ENCODE results near the gene TFCP2L1. TPM values are rescaled to one million over a fixed set of nuclear protein-coding genes. Genes with fewer than 3 reads are reported as not detected.

Gene TFCP2L1
- total and polyA plus RNA-seq, 2 experiments from 2014 or later: 0.94 to 6.4 TPM

GRCh38 chr2:121171625-121172119 is 113.3 kb downstream of the TFCP2L1 start (continued):
- TF ChIP-seq ZNF462 (CRISPR knock-in tag; IDR thresholded peaks at IDR 0.05): no peak
- no peak for TF ChIP-seq ETS1 (IDR thresholded peaks at IDR 0.05)
- no peak for TF ChIP-seq CTCF (conservative IDR thresholded peaks at IDR 0.05; ENCODE audit: low read depth in 2 of 2)
- TF ChIP-seq JUNB (IDR thresholded peaks at IDR 0.05; ENCODE audit: unreplicated experiment): no peak

- H3K79me2 ChIP-seq (replicated peaks; ENCODE audit: insufficient read depth): no peaks in the 10 kb centered on the region
- no peaks in the 10 kb centered on the region for H3K4me1 Mint-ChIP-seq
- no peaks in the 10 kb centered on the region for H3K36me3 ChIP-seq (ENCODE audit: insufficient read depth)
- H4K20me1 ChIP-seq (replicated peaks; ENCODE audit: insufficient read depth): no peaks in the 10 kb centered on the region
- H3K27ac Mint-ChIP-seq: no peak overlapping the region
- no peaks in the 10 kb centered on the region for H3K9me2 ChIP-seq (ENCODE audit: insufficient read depth)
- no peak overlapping the region for H3K4me3 Mint-ChIP-seq
- peaks cover 11% of the 10 kb centered on the region for H3K9me3 Mint-ChIP-seq
- H3K4me2 ChIP-seq: no peak overlapping the region
- no peaks in the 10 kb centered on the region for H3K36me3 Mint-ChIP-seq (ENCODE audit: low read depth)
- no peak for DNase-seq (ENCODE audit: low spot score)
- H3K4me3 ChIP-seq: no peak overlapping the region
- no peaks in the 10 kb centered on the region for H3K4me1 ChIP-seq (ENCODE audit: insufficient read depth)
- no peaks in the 10 kb centered on the region for H3F3A ChIP-seq (replicated peaks; ENCODE audit: low read depth)
- H3K27ac ChIP-seq (ENCODE audit: low read depth): no peak overlapping the region
- ATAC-seq: no peak
- H3K27me3 ChIP-seq (ENCODE audit: insufficient read depth): no peaks in the 10 kb centered on the region
- no peak overlapping the region for H2AFZ ChIP-seq
- H3K27me3 Mint-ChIP-seq (ENCODE audit: insufficient read depth, low read depth, poor library complexity): peaks cover 1% of the 10 kb centered on the region
- no peak for TF ChIP-seq NANOG (IDR thresholded peaks at IDR 0.05; ENCODE audit: borderline replicate concordance)
- TF ChIP-seq ZNF462 (CRISPR knock-in tag; IDR thresholded peaks at IDR 0.05): no peak
- TF ChIP-seq EZH2 (IDR thresholded peaks at IDR 0.05; ENCODE audit: low read depth, unreplicated experiment): no peak
These were observed 114.4 kb downstream of the TFCP2L1 start for GRCh38 chr2:121170577-121170976.

Measured in GM23338 (cell line).